ENCODE data around the gene BDKRB1.
"Not testable (repeated sequence)": the region's sequence is repeated elsewhere in the genome, so short reads cannot be mapped to it uniquely, and the experiment has no call there.

BDKRB1 gene

GRCh38 chr14:96235426-96235825, 20.6 kb upstream of the BDKRB1 start:
- DNase-seq: no peak

GRCh38 chr14:96237641-96238040, 18.4 kb upstream of the BDKRB1 start:
- DNase-seq: no peak

GRCh38 chr14:96238676-96239265, 17.2 kb upstream of the BDKRB1 start:
- no peak for DNase-seq

DNA sequence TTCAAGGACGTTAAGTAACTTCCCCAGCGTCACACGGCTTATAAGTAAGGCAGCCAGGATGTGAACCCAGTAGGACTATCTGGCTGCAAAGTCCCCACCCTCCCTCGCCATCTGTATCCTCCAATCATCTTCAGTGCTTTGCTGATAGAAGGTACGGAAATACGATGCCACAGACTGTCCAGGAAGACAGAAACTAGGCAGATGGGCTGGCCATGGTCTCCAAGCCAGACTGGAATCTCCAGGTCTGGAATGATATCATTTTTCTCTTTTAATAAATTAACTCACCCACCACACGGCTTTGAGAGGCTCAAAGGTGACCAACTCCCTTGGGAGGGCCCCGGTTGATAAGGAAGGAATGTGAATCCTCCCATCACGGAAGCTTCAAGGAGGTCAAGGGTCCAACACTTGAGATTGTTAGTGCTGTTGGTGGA, 16.3 kb upstream of the BDKRB1 start:
- no peak for DNase-seq

DNA sequence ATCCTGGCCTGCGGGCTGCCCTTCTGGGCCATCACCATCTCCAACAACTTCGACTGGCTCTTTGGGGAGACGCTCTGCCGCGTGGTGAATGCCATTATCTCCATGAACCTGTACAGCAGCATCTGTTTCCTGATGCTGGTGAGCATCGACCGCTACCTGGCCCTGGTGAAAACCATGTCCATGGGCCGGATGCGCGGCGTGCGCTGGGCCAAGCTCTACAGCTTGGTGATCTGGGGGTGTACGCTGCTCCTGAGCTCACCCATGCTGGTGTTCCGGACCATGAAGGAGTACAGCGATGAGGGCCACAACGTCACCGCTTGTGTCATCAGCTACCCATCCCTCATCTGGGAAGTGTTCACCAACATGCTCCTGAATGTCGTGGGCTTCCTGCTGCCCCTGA, 15.4 kb upstream of the BDKRB1 start:
- DNase-seq: no peak

GRCh38 chr14:96242126-96242525, 13.9 kb upstream of the BDKRB1 start:
- no peak for DNase-seq

DNA sequence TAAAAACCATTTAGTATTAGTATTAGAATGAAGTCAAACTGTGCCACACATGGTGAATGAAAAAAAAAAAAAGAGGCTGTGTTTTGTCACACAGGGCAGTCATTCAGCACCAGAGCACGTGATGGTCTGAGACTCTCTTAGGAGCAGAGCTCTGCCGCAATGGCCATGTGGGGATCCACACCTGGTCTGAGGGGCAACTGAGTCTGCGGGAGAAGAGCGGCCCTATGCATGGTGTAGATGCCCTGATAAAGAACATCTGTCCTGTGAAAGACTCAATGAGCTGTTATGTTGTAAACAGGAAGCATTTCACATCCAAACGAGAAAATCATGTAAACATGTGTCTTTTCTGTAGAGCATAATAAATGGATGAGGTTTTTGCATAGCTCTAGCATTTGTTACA, 12.2 kb upstream of the BDKRB1 start:
- DNase-seq: no peak

DNA sequence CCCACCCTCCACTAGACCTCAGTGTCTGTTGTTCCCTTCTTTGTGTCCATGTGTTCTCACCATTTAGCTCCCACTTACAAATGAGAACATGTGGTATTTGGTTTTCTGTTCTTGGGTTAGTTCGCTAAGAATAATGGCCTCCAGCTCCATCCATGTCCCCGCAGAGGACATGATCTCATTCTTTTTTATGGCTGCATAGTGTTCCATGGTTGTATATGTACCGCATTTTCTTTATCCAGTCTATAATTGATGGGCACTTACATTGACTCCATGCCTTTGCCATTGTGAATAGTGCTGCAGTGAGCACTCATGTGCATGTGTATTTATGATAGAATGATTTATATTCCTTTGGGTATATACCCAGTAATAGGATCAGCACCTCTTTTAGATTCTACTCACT, 10.9 kb upstream of the BDKRB1 start:
- DNase-seq: not testable (repeated sequence)

GRCh38 chr14:96245710-96246538, 10.1 kb upstream of the BDKRB1 start:
- DNase-seq: no peak

DNA sequence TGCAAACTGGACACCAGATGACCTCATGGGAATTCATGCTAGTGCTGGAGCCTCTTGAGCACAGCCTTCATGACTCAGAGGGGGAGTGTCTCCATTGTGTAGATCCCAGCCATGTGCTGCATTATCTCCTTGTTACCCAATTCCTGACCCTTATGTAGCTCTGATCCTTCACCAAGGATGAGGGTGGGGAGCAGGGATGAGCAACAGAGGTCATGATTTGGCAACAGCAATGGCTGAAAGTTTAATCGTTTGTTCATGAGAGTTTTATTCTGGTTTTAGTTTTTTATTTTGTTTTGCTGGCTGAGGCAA, 9.5 kb upstream of the BDKRB1 start:
- peak; percentile 7 to 54 (median 40) for DNase-seq

GRCh38 chr14:96247031-96247430, 9.0 kb upstream of the BDKRB1 start:
- DNase-seq: no peak

DNA sequence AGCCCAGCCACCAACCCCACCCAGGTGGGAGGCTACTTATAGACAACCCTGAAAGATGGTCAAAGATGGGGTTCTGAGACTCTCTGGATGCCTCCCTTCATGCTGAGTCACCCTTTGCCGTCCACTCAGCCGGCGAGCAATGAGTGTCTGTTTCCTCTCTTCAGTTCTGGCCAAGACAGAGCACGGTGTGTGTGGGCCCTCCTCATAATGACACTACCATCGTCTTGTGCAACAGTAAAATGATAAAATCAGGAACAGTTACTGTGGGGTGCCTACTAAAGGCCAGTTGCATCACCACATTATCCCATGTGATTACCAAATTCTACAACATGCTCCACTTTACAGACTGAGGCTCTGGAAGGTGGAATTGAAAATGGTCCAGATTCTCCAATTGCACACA, 7.0 kb upstream of the BDKRB1 start:
- DNase-seq: peak; percentile 76 to 89 (median 86)

DNA sequence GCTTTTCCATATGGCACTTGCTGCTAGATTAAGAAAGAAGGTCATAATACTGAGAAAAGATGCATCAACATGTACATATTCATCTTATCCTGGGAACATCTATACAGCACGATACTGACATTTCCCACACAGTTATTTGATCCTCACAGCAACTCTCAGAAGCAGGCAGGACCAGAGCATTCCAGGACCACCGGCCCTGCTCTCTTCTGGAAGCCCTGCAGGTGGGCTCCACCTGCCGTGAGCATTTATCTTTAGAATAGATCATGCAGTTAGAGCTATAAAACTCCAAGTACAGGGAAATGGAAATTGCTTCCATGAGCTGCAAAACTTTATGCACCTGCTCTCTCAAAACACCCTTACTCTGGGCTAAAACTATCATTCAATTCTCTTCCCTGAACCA, 5.5 kb upstream of the BDKRB1 start:
- no peak for DNase-seq

- no peak for DNase-seq
Measured at GRCh38 chr14:96251656-96252155, 4.3 kb upstream of the BDKRB1 start.

- no peak for DNase-seq
Measured at GRCh38 chr14:96252323-96252998, 3.5 kb upstream of the BDKRB1 start.

GRCh38 chr14:96252999-96253539, 2.9 kb upstream of the BDKRB1 start:
- DNase-seq: no peak

GRCh38 chr14:96254687-96255086, 1.3 kb upstream of the BDKRB1 start:
- DNase-seq: no peak

DNA sequence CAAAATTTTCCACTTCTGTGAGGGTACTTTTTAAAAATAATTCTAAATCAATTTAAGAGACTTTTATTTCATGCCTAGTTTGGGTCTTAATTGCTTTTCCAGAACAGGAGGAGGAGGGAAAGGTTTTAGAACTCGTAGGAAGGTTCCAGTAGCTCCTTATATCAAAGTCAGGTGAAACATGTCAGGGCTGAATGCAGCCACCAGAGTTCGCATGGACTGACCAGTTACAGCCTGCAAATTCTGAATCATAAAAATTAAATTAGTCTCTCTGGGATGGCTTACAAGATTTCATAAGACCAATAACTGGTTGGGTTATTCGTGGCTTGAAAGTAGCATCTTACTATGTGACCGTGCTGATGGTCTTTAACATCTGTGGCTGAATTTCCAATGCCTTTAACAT, 397 bp downstream of the BDKRB1 start:
- no peak for DNase-seq

DNA sequence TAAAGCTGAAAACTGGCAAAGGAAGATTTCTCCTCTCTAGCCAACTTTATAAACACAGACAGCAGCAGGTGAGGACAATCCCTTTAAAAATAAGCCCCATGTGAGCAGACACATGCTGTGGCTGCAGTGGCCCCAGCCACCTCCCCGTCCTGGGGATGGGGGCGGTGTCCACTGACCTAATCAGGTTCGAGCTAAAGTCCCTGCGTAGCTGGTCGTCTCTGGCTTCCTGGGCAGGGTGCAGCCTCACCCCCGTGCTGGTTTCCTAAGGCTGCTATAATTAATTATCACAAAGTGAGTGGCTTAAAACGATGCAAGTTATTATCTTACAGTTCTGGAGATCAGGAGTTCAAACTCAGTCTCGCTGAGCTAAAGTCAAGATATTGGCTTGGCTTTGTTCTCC, 1.0 kb downstream of the BDKRB1 start:
- no peak for DNase-seq

DNA sequence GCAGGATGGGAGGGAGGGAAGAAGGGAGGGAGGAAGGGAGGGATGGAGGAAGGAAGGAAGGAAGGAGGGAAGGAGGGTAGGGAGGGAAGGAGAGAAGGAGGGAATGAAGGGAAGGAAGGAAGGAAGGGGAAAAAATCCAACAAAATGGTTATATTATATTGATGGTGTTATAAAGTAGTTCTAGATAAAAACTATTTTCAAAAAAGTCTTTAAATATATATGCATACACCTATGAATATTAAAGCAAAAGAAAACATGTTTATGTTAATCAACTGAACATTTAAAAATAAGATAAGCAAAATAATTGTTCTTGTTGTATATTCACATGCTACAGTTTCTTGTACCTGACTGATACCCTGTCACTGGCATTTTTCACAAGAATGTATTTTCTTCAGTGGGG, 1.9 kb downstream of the BDKRB1 start:
- DNase-seq: no peak

DNA sequence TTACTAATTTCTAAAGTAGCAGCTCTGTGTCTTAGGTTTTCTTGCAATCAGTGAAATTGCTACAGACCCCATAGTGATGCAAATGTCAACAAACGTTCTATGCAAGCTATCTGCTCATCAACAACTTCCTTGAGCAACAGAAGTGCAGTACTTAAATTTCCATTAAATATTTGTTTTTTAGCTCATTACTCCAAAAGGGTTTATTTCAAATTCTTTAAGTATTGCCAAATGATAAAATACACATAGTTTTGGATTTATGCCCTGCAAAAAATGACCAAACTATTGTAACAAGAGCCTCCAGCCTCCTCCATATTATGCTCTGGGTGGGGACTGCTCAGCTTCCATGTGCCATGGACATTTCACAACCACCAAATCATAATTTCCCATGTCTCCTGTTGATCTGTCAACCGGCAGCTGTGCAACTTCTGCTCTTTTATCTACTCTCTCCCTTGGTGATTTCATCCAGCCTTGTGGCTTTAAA, 4.4 kb downstream of the BDKRB1 start:
- peak in 3 of 4 experiments; percentile 7 to 17 (median 14) for DNase-seq

DNA sequence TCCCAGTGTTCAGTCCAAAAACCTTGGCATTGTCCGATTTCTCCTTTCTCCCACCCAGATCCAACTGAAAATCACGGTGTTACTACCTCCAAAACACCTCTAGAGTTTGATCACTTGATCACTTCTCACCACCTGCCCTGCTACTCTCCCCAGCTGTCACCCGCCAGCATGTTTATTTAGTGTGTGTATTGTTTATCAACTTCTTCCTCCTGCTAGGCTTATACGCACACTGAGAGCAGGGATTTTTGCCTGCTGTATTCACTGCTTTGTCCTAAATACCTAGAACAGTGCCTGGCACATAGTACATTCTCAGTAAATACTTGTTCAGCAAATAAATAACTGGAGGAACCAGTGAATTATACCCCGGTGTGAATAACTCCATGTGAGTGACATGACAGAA, 5.0 kb downstream of the BDKRB1 start:
- DNase-seq: no peak
